Measurements from ENCODE around the gene TCOF1. TPM values are rescaled to one million over a fixed set of nuclear protein-coding genes. Genes with fewer than 3 reads are reported as not detected.
A peak's percentile ranks its signal among the peaks of the same experiment; 100 is the strongest.

The TCOF1 gene
- total and polyA plus RNA-seq, 2 of the 8 experiments (the other 6 are each of a cell fraction or from before 2014, with no cell fraction given) = 35.9 to 170 TPM

DNA sequence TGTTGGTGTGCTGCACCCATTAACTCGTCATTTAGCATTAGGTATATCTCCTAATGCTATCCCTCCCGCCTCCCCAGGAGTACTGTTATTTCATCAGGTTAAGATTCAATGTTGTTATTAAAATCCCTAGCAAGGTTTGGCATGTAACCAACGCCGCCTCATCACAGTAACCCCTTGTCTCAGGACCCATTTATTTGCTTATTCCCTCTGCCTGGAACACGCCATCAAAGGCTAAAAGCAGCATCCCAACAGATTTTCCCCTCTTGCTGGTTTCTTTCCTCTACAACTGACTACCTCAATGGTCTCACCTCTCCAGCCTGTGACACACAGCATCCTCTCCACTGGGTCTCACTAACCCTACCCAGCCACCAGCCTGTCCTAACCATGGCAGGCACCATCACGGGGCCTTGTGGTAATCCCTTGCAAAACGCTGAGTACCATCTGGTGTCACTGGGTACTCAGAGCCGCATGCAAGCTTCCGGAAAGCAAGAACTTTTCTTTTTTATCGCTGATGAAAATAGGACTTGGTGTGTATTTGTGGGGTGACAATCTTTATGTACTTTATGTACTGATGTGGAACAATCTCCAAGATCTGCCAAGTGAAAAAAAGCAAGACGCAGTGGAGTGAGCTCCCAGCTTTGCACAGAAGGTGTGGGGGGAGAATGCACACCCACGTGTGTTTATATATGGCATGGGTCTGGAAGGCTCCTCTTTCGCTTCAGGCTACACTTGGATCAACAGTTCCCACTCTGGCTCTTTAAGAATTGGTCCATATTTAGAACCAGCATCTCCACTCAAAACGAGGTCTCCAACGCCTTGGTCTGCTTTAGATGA lies 86.0 kb downstream of the TCOF1 start (continued):
- TF ChIP-seq, protein P1, sequence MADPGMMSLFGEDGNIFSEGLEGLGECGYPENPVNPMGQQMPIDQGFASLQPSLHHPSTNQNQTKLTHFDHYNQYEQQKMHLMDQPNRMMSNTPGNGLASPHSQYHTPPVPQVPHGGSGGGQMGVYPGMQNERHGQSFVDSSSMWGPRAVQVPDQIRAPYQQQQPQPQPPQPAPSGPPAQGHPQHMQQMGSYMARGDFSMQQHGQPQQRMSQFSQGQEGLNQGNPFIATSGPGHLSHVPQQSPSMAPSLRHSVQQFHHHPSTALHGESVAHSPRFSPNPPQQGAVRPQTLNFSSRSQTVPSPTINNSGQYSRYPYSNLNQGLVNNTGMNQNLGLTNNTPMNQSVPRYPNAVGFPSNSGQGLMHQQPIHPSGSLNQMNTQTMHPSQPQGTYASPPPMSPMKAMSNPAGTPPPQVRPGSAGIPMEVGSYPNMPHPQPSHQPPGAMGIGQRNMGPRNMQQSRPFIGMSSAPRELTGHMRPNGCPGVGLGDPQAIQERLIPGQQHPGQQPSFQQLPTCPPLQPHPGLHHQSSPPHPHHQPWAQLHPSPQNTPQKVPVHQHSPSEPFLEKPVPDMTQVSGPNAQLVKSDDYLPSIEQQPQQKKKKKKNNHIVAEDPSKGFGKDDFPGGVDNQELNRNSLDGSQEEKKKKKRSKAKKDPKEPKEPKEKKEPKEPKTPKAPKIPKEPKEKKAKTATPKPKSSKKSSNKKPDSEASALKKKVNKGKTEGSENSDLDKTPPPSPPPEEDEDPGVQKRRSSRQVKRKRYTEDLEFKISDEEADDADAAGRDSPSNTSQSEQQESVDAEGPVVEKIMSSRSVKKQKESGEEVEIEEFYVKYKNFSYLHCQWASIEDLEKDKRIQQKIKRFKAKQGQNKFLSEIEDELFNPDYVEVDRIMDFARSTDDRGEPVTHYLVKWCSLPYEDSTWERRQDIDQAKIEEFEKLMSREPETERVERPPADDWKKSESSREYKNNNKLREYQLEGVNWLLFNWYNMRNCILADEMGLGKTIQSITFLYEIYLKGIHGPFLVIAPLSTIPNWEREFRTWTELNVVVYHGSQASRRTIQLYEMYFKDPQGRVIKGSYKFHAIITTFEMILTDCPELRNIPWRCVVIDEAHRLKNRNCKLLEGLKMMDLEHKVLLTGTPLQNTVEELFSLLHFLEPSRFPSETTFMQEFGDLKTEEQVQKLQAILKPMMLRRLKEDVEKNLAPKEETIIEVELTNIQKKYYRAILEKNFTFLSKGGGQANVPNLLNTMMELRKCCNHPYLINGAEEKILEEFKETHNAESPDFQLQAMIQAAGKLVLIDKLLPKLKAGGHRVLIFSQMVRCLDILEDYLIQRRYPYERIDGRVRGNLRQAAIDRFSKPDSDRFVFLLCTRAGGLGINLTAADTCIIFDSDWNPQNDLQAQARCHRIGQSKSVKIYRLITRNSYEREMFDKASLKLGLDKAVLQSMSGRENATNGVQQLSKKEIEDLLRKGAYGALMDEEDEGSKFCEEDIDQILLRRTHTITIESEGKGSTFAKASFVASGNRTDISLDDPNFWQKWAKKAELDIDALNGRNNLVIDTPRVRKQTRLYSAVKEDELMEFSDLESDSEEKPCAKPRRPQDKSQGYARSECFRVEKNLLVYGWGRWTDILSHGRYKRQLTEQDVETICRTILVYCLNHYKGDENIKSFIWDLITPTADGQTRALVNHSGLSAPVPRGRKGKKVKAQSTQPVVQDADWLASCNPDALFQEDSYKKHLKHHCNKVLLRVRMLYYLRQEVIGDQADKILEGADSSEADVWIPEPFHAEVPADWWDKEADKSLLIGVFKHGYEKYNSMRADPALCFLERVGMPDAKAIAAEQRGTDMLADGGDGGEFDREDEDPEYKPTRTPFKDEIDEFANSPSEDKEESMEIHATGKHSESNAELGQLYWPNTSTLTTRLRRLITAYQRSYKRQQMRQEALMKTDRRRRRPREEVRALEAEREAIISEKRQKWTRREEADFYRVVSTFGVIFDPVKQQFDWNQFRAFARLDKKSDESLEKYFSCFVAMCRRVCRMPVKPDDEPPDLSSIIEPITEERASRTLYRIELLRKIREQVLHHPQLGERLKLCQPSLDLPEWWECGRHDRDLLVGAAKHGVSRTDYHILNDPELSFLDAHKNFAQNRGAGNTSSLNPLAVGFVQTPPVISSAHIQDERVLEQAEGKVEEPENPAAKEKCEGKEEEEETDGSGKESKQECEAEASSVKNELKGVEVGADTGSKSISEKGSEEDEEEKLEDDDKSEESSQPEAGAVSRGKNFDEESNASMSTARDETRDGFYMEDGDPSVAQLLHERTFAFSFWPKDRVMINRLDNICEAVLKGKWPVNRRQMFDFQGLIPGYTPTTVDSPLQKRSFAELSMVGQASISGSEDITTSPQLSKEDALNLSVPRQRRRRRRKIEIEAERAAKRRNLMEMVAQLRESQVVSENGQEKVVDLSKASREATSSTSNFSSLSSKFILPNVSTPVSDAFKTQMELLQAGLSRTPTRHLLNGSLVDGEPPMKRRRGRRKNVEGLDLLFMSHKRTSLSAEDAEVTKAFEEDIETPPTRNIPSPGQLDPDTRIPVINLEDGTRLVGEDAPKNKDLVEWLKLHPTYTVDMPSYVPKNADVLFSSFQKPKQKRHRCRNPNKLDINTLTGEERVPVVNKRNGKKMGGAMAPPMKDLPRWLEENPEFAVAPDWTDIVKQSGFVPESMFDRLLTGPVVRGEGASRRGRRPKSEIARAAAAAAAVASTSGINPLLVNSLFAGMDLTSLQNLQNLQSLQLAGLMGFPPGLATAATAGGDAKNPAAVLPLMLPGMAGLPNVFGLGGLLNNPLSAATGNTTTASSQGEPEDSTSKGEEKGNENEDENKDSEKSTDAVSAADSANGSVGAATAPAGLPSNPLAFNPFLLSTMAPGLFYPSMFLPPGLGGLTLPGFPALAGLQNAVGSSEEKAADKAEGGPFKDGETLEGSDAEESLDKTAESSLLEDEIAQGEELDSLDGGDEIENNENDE (IDR thresholded peaks at IDR 0.05; ENCODE audit: insufficient replicate concordance, low read length) = peak; percentile 52
- TF ChIP-seq POU5F1 (IDR thresholded peaks at IDR 0.05; ENCODE audit: low read depth, low read length) = no peak
